Omental fat pad (tissue), 4 donors: ENCODE results near the gene KRTAP10-2. TPM values are rescaled to one million over a fixed set of nuclear protein-coding genes. Genes with fewer than 3 reads are reported as not detected.

Experiments used
- ATAC-seq: fragments of 150-250 bp; one replicate; pipeline ENCODE4 v1.9.1; 2016; ENCODE audit warnings: mild to moderate bottlenecking, moderate library complexity; ENCODE audit not compliant: low FRiP score
- DNase-seq: peaks from one replicate; pipeline ENCODE4 v3.0.0-alpha.2; 2019; ENCODE audit warnings: low spot score
- total RNA-seq, 4 donors: library from RNA; depleted of rRNA; stranded (reverse); fragments of >200 nt; gene quantifications; one replicate each; pipeline ENCODE4 v1.1.0, GENCODE V29; 2016
- TF ChIP-seq, protein P1 (sequence below), 3 donors: fragments of 450-650 bp; IDR thresholded peaks; one replicate each; pipeline ENCODE4 v1.5.1; 2016 to 2017; ENCODE audit warnings: antibody characterized with exemption in 3 of 3, mild to moderate bottlenecking in 3 of 3, moderate library complexity in 2 of 3

Gene KRTAP10-2
- total RNA-seq, 4 donors from 2014 or later: not detected

DNA sequence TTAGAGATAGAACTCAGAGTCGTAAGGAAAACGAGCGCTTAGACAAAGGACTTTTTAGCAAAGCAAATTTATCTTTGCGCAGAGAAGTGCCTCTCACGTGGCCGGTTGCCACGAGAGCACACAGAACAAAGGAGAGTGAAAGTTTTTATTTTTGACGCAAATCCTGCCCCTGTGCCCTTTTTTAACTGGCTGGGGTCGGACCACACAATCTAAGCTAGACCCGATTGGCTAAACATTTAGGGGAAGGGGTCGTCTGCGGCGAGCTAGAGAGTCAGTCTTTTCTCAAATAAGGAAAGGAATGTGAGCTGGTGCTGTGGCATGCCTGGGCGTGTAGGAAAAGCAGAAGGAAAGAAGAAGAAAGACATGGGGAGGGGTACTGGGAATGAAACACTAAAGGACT, 2.4 kb downstream of the KRTAP10-2 start:
- DNase-seq: no peak
- TF ChIP-seq, protein P1, sequence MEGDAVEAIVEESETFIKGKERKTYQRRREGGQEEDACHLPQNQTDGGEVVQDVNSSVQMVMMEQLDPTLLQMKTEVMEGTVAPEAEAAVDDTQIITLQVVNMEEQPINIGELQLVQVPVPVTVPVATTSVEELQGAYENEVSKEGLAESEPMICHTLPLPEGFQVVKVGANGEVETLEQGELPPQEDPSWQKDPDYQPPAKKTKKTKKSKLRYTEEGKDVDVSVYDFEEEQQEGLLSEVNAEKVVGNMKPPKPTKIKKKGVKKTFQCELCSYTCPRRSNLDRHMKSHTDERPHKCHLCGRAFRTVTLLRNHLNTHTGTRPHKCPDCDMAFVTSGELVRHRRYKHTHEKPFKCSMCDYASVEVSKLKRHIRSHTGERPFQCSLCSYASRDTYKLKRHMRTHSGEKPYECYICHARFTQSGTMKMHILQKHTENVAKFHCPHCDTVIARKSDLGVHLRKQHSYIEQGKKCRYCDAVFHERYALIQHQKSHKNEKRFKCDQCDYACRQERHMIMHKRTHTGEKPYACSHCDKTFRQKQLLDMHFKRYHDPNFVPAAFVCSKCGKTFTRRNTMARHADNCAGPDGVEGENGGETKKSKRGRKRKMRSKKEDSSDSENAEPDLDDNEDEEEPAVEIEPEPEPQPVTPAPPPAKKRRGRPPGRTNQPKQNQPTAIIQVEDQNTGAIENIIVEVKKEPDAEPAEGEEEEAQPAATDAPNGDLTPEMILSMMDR (IDR thresholded peaks at IDR 0.05): no peak
- no peak for ATAC-seq

- DNase-seq (no peak), ATAC-seq (no peak)
- TF ChIP-seq, protein P1 (IDR thresholded peaks at IDR 0.05): no peak
These were observed 2.9 kb downstream of the KRTAP10-2 start for GRCh38 chr21:44548381-44548780.

GRCh38 chr21:44547656-44548331, 3.5 kb downstream of the KRTAP10-2 start:
- DNase-seq (no peak), ATAC-seq (no peak)
- TF ChIP-seq, protein P1 (IDR thresholded peaks at IDR 0.05): no peak

DNA sequence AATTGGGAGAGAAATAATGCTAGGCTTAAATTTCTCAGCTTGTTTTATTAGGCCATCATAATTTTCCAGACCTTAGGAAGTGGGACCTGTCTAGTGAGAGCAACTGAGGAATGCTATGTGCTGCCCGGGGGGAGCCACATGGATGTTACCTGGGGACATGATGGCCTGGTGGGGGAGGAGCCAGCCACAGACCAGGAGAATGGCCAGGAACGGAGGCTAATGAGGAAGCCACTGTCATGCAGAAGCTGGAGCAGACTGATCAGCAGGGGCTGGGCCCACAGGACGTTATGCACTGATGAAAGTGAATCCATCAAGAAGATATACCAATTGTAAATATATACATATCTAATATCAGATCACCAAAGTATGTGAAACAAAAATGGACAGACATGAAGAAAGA, 6.7 kb downstream of the KRTAP10-2 start:
- DNase-seq (no peak), ATAC-seq (no peak)
- TF ChIP-seq, protein P1 (IDR thresholded peaks at IDR 0.05): no peak

DNA sequence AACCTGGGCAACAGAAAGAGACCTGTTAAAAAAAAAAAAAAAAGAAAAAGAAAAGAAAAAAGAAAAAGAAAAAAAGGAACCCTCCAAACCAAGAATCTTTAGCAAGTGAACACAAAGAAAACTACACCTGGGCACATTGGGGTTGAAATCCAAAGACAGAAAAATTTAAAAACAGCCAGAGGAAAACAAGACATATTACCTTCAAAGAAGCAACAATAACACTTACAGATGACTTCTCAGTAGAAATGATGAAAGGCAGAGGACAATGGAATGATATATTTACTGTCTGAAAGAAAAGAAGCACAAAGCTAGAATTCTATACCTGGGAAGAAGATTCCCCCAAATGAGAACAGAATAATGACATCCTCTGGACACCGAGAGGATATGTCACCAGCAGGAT, 8.6 kb downstream of the KRTAP10-2 start:
- no peak for ATAC-seq
- TF ChIP-seq, protein P1 (IDR thresholded peaks at IDR 0.05): no peak
- no peak for DNase-seq

GRCh38 chr21:44540741-44541288, 10.5 kb downstream of the KRTAP10-2 start:
- TF ChIP-seq, protein P1 (IDR thresholded peaks at IDR 0.05): no peak
- DNase-seq (no peak), ATAC-seq (no peak)
